Activated T-cell treated with anti-CD3 and anti-CD28 coated beads, Interleukin-2, amount 50 U/mL, for 4 hours (primary cell): Measurements from ENCODE around the gene IMPA2. TPM values are rescaled to one million over a fixed set of nuclear protein-coding genes. Genes with fewer than 3 reads are reported as not detected.

ENCODE experiments used
- ATAC-seq, 2 donors: fragments of 200-7000 bp; cut with Tn5 transposase; one replicate each; pipeline ENCODE4 v1.10.0; 2021
- DNase-seq: peaks from one replicate; pipeline ENCODE4 v3.0.0-alpha.2; 2020
- H3K27me3 Mint-ChIP-seq: one replicate; pipeline ENCODE4 v1.8.0; 2021; ENCODE audit warnings: low read depth, mixed read lengths
- H3K36me3 Mint-ChIP-seq: one replicate; pipeline ENCODE4 v1.8.0; 2022; ENCODE audit warnings: mixed read lengths; ENCODE audit not compliant: insufficient read depth
- H3K4me1 Mint-ChIP-seq: one replicate; pipeline ENCODE4 v1.8.0; 2021; ENCODE audit warnings: low read depth, mixed read lengths
- H3K4me3 Mint-ChIP-seq: one replicate; pipeline ENCODE4 v1.8.0; 2021; ENCODE audit warnings: mild to moderate bottlenecking, moderate library complexity, mixed read lengths
- H3K9me3 Mint-ChIP-seq: one replicate; pipeline ENCODE4 v1.8.0; 2021; ENCODE audit warnings: mixed read lengths
- total RNA-seq, 3 donors: library from RNA; stranded (reverse); gene quantifications; one replicate each; pipeline ENCODE4 v1.2.1, GENCODE V29; 2021

IMPA2 gene
- total RNA-seq, 3 donors from 2014 or later, result 7.3 to 11.4 (median 9.8) TPM

DNA sequence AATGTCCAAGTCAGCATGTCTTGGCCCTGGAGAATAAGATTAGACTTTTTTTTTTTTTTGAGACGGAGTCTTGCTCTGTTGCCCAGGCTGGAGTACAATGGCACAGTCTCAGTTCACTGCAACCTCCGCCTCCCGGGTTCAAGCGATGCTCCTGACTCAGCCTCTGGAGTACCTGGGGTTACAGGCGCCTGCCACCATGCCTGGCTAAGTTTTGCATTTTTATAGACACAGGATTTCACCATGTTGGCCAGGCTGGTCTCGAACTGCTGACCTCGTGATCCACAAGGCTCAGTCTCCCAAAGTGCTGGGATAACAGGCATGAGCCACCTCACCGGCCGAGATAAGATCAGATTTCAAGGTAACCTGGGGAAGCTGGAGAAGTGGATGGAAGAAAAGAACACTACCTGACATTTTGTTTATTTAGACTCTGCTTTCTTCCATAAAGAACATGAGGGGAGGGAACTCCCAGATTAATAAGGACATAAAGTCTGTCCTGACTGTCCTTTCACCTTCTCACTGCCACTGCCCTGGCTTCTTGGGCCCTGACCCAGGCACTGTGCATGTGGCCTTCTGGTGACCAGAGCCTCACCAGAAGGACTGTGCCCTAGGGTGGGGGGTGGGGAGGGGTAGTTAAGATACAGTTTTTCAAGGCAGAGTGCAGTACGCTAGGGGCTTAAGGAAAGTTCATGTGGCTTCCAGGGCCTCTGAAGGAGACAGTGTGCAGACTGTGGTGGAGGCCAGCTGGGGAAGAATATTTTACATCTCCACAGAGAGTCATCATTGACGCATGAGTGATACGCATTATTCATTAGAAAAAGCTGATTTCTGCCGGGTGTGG, 4.8 kb upstream of the IMPA2 start:
- DNase-seq (no peak), ATAC-seq (no peak)
- H3K4me1 Mint-ChIP-seq, result peaks cover 6% of the 10 kb centered on the region
- no peak overlapping the region for H3K4me3 Mint-ChIP-seq
- no peaks in the 10 kb centered on the region for H3K36me3 Mint-ChIP-seq
- H3K27me3 Mint-ChIP-seq, result no peaks in the 10 kb centered on the region
- H3K9me3 Mint-ChIP-seq, result no peaks in the 10 kb centered on the region

DNA sequence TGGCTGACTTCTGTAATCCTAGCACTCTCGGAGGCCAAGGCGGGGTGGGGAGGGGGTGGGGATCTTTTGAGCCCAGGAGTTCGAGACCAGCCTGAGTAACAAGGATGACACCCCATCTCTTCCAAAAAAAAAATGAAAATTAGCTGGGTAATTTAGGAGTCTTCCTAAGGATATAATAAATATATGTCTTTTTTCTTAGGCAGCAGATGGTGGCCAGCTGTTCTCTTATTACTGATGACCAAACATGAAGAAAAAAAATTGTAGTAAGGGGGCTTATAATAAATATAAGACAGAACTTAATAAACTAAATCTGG, 4.2 kb upstream of the IMPA2 start:
- Mint-ChIP-seq H3K4me3 (no peak overlapping the region), H3K27me3 (no peaks in the 10 kb centered on the region), H3K36me3 (no peaks in the 10 kb centered on the region), H3K9me3 (no peaks in the 10 kb centered on the region), H3K4me1 (peaks cover 9% of the 10 kb centered on the region)
- no peak for ATAC-seq
- no peak for DNase-seq

DNA sequence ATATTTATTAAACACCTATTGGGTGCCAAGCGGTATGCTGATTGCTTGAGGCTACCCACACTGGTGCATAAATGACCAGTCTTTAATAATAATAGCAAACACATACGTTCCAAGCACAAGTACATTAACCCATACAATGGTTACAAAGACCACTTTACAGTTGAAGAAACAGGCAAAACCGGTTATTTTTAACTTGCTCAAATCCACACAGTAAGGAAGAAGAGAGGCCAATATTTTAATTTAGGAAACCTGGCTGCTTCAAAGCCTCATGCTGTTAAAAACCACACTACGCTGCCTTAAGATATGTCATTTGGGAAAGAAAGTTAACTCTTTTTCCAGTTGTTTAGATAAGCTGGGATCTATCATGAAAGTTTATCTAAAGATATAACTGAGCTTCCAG, 2.4 kb upstream of the IMPA2 start:
- Mint-ChIP-seq H3K36me3 (no peaks in the 10 kb centered on the region), H3K4me1 (peaks cover 12% of the 10 kb centered on the region), H3K9me3 (no peaks in the 10 kb centered on the region), H3K4me3 (no peak overlapping the region), H3K27me3 (no peaks in the 10 kb centered on the region)
- ATAC-seq (no peak), DNase-seq (no peak)

DNA sequence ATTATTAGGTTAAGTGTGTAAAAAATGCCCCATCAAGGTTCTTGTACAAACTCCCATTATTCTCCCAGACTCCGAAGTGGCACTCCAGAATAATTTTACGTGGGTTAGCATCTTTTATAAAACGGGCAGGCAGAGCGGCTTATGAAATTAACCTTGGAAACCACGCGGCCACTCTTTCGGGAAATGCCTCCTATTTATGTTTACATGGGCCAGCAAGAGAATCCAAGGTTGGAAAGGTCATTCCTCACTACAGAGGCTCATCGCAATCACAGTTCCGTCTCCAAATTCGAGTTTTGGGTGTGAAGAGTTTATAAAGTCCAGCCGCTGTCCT, 1.2 kb upstream of the IMPA2 start:
- H3K4me1 Mint-ChIP-seq, result peaks cover 12% of the 10 kb centered on the region
- H3K9me3 Mint-ChIP-seq, result no peaks in the 10 kb centered on the region
- no peaks in the 10 kb centered on the region for H3K27me3 Mint-ChIP-seq
- H3K4me3 Mint-ChIP-seq, result peak overlapping the region; percentile 79
- no peak for DNase-seq
- no peak for ATAC-seq
- no peaks in the 10 kb centered on the region for H3K36me3 Mint-ChIP-seq

DNA sequence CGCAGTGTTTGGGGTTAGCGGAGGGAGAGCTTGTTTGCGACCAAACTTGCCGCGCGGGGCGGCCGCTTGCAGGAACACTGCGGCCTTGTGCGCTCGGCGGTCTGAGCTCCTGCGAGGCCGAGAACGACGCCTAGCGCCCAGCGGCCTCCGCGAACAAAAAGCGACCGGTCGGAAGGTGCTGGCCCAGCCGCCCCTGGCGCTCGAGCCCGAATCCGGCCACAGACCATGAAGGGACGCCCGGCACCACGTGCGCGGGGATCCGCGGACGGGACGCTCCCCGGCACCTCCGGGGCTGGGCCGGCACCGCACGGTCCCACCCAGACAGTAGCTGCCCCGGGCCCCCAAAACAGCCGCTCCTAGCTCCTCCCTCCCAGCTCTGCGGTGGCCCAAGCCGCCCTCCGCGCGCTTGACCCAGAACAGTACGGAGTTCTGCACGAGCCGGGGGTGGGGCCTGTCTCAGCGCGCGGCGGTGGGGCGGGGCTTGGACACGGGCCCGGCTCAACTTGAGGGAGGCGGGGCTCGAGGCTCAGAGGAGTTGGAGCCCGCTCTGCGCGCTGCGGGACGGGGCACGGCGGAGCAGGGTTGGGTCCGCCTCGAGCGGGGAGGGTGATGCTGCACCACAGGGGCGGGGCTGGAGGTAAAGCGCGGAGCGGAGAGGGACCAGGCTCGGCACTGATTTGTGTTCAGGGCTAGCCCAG, 664 bp upstream of the IMPA2 start:
- H3K36me3 Mint-ChIP-seq, result no peaks in the 10 kb centered on the region
- H3K27me3 Mint-ChIP-seq, result no peaks in the 10 kb centered on the region
- no peaks in the 10 kb centered on the region for H3K9me3 Mint-ChIP-seq
- peak; percentile 93 for DNase-seq
- peak overlapping the region; percentile 79 for H3K4me3 Mint-ChIP-seq
- ATAC-seq, result peak; percentile 92 to 94
- H3K4me1 Mint-ChIP-seq, result peaks cover 12% of the 10 kb centered on the region

DNA sequence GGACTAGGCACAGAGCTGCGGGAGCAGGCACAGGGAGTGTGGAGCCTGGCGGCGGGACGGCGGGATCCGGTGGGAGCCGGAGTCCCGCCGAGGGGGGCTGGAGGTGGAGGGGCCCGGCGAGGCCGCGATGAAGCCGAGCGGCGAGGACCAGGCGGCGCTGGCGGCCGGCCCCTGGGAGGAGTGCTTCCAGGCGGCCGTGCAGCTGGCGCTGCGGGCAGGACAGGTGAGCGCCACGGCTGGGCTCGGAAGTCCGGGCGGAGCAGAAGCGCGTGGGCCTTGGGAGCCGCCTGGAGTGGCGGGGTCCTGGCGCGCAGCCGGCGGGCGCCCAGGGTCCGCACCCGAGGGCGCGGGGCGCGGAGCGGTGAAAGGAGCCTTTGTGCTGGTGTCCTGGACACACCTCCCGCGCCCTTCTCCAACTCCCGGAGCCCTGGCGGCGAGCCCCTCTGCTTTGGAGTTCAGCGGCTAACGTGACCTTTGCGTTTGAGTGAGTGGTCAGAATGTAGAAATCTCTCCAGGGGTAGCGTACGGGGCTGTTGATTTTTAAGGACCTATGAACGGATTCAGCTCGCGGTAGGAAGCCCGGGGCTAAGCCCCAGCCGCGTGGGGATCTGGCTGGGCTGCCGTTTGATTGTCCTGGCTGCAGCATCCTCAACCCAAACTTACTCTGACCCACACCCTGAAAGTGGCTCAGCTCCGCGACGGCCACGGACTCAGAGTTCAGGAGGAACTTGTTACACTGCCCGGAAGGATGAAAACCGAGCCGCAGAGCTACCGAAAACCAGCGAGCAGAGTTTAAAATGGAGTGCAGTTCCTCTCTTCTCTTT, 448 bp downstream of the IMPA2 start:
- peak; percentile 5 for ATAC-seq
- H3K27me3 Mint-ChIP-seq, result no peaks in the 10 kb centered on the region
- H3K4me1 Mint-ChIP-seq, result peaks cover 12% of the 10 kb centered on the region

DNA sequence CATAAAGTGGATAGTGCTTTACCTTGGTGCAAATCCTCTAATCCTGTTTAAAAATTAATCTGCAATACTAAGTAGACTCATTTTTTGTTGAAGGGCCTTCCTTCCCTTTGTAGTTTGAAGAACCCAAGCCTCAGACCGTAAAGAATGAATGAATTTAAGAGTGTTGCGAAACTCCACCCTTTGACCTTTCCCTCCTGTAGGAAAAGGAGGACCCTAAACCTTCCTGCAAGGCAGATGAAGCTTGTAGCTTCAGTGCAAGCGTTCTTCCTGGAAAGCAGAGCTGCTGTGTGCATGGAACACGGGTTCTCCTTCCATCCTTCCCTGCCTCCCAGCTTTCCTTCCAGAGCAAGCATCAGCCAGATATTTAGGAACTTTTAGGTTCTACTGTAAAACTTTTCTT, 1.7 kb downstream of the IMPA2 start:
- peaks cover 12% of the 10 kb centered on the region for H3K4me1 Mint-ChIP-seq
- no peak overlapping the region for H3K4me3 Mint-ChIP-seq

More for the DNA sequence above, 448 bp downstream of the IMPA2 start:
- H3K36me3 Mint-ChIP-seq, result no peaks in the 10 kb centered on the region
- no peak for DNase-seq
- H3K9me3 Mint-ChIP-seq, result no peaks in the 10 kb centered on the region
- peak overlapping the region; percentile 84 for H3K4me3 Mint-ChIP-seq

DNA sequence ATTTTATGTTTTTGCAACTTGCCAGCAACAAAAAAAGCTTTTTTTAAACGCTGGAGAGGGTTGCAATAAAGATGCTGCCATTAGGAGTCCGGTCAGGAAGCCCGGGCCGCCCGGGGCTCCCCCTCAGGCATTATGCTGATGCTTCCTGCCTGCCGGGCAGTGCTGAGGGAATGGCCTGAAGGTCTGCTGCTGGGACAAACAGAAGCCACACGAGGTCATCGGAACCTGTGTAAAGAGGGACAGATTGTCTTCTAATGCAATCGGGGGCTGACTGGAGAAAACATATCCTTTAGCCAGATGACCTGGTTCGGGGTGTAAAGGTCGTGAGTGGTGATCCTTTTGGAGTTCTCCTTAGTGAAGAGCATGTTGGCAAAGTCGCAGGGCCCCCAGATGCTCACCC, 2.3 kb downstream of the IMPA2 start:
- no peak overlapping the region for H3K4me3 Mint-ChIP-seq
- H3K36me3 Mint-ChIP-seq, result no peaks in the 10 kb centered on the region
- peaks cover 12% of the 10 kb centered on the region for H3K4me1 Mint-ChIP-seq
- ATAC-seq, result no peak
- H3K9me3 Mint-ChIP-seq, result no peaks in the 10 kb centered on the region
- no peaks in the 10 kb centered on the region for H3K27me3 Mint-ChIP-seq
- DNase-seq, result no peak

More for the DNA sequence above, 1.7 kb downstream of the IMPA2 start:
- Mint-ChIP-seq H3K9me3 (no peaks in the 10 kb centered on the region), H3K36me3 (no peaks in the 10 kb centered on the region), H3K27me3 (no peaks in the 10 kb centered on the region)
- no peak for ATAC-seq
- DNase-seq, result no peak

DNA sequence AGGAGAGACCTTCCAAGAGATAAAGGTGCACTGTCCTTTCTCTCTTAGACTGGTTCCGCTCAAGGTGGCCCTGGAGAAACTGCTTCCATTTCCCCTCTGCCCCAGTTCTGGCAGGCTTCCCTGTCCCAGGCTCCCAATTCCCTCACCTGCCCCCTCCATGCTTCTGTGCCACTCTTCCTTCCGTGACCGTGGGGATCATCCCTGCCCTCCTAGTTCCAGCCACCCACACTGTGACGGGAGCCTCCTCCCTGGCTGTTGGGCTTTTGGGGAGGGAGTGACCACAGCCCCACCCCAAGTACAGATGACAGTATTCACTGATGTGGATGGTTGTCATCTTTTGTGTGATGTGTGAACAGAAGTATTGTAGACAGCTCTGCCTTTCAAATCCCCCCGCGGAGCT, 2.8 kb downstream of the IMPA2 start:
- H3K27me3 Mint-ChIP-seq, result no peaks in the 10 kb centered on the region
- no peak for ATAC-seq
- H3K4me1 Mint-ChIP-seq, result peaks cover 12% of the 10 kb centered on the region
- H3K36me3 Mint-ChIP-seq, result no peaks in the 10 kb centered on the region
- no peak for DNase-seq
- H3K9me3 Mint-ChIP-seq, result no peaks in the 10 kb centered on the region
- H3K4me3 Mint-ChIP-seq, result no peak overlapping the region

DNA sequence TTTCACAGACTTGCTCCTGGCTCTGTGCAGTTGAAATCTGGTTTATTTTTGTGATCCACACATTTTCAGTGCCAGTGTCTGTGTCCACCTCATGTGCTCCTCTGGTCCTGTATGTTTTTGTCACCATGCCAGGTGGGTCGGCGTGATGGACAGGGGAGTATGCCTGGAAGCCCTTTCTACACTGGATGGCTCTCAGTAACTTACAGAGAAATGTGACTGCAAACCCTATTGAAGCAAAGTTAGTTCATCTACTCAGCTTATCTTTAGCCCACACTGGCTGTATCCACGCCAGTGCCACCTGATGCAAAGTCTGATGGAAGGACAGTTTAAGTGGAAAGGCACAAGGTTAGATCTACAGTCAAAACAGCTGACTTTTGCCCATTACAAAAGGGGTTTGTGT, 4.3 kb downstream of the IMPA2 start:
- no peaks in the 10 kb centered on the region for H3K9me3 Mint-ChIP-seq
- H3K27me3 Mint-ChIP-seq, result no peaks in the 10 kb centered on the region
- no peak overlapping the region for H3K4me3 Mint-ChIP-seq
- no peaks in the 10 kb centered on the region for H3K36me3 Mint-ChIP-seq
- DNase-seq, result no peak
- H3K4me1 Mint-ChIP-seq, result peaks cover 6% of the 10 kb centered on the region
- ATAC-seq, result no peak

DNA sequence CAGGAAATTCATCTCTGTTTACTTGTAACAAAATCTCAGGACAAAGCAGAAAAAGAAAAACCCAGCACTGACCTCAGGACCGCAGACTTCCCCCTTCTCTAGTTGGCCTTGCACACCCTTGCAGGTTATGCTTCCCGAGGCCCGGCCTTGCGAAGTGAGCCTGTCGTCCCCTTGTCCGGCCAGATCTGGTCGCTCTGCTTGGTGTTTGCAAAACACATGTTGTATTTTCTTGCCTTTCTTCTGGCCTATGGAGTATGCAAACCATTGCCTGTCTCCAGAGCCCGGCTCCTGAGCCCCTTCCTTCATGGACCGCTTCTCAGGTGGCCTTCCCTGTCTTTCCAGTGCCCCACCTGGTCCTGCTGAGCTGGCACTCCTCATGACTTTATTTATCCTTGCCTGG, 4.8 kb downstream of the IMPA2 start:
- H3K9me3 Mint-ChIP-seq, result no peaks in the 10 kb centered on the region
- no peaks in the 10 kb centered on the region for H3K27me3 Mint-ChIP-seq
- DNase-seq, result no peak
- ATAC-seq, result no peak
- H3K4me1 Mint-ChIP-seq, result peaks cover 6% of the 10 kb centered on the region
- H3K36me3 Mint-ChIP-seq, result no peaks in the 10 kb centered on the region
- no peak overlapping the region for H3K4me3 Mint-ChIP-seq

DNA sequence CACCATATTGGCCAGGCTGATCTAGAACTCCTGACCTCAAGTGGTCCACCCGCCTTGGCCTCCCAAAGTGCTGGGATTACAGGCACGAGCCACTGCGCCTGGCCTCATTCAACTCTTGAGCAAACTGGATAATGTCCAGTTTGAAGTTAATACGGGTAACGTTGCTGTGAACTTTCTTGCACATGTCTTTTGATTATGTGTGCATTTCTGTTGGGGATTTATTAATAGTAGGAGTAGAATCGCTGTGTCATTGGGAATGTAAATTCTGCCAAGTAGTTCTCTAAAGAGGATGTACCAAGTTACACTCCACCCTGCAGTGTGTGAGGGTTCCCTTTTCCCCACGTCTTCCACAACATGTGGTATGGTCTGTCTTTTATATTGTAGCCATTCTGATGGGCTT, 6.2 kb downstream of the IMPA2 start:
- Mint-ChIP-seq H3K9me3 (no peaks in the 10 kb centered on the region), H3K4me1 (no peaks in the 10 kb centered on the region)
- no peak for ATAC-seq

DNA sequence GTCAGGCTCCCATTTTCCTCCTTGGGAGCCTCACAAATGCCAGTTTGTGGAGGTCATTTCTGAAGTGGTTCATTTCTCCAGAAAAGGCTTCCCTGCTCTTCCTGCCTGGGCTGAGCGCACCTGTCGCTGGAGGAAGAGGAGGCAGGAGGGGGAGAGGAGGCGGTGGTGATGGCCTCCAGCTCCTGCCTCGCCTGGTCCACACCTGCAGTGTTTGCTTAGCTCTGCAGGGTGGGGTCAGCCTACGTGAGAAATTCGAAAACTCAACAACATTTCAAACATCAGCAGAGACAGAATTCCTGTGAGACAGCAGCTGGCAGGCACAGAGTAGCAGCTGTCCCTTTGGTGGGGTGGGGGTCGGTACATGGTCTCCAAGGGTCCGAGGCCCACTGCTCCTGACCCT, 7.9 kb downstream of the IMPA2 start:
- no peaks in the 10 kb centered on the region for H3K4me1 Mint-ChIP-seq
- no peak overlapping the region for H3K4me3 Mint-ChIP-seq
- H3K9me3 Mint-ChIP-seq, result no peaks in the 10 kb centered on the region
- H3K36me3 Mint-ChIP-seq, result no peaks in the 10 kb centered on the region
- H3K27me3 Mint-ChIP-seq, result no peaks in the 10 kb centered on the region
- ATAC-seq (no peak), DNase-seq (no peak)

More for the DNA sequence above, 6.2 kb downstream of the IMPA2 start:
- Mint-ChIP-seq H3K4me3 (no peak overlapping the region), H3K27me3 (no peaks in the 10 kb centered on the region), H3K36me3 (no peaks in the 10 kb centered on the region)
- DNase-seq, result no peak

DNA sequence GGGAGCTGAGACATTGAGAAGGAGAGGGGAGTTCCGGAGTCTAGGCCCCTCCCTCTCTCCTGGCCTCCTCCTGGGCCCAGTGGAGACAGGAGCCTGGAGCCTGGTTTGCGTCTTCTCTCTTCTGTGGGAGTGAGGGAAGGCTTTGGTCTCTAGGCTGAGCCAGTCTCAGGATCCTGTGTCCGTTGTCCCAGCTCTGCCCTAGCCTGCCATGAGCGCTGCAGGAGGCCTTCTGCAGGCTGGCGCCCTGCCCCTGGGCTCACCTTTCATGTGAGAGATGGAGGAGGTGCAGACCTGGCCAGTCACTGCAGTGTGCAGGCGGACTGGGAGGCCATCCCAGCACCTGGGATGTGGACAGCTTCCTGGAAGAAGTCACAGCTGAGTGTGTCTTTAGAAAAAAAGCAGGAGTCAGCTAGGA, 8.7 kb downstream of the IMPA2 start:
- Mint-ChIP-seq H3K36me3 (no peaks in the 10 kb centered on the region), H3K4me3 (no peak overlapping the region), H3K4me1 (peaks cover 2% of the 10 kb centered on the region), H3K27me3 (no peaks in the 10 kb centered on the region), H3K9me3 (no peaks in the 10 kb centered on the region)
- ATAC-seq (no peak), DNase-seq (no peak)
